ENCODE data around the gene KCNMA1. TPM values are rescaled to one million over a fixed set of nuclear protein-coding genes. Genes with fewer than 3 reads are reported as not detected.

KCNMA1 gene
- total RNA-seq, 1 experiment from 2014 or later, result 0.70 TPM

DNA sequence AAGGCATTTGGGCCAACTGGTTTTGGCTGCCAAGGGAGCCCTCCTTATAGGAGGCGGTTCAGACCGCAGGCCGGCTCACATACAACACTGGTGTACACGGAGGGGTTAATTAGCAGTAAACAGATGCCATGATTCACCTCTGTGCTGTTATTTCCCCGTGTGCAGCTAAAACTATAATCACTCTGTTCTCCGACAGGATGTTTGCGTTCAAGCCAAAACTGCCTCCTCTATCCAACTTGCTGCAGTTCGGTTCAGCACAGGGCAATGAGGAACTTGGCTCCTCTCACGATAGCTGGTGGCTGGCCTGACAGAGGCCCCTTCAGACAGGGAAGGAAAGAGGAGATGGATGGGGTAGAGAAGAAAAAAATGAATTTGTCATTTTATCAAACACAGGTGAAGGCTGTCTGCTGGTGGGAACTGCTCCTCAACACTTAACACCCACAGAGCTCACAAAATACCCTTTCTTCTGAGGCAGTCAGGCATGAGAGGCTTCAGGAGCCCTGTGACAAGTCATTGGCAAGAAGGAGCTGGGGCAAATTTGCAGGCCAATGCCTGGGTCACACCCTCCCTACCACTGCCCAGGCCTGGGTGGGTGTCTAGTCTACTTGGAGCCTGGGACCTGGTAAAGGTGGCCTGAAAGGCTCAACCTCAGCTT is 24.0 kb downstream of the KCNMA1 start:
- DNase-seq, result no peak
- Histone ChIP-seq H3K9me2 (ENCODE audit: insufficient read depth) (no peaks in the 10 kb centered on the region), H3K36me3 (ENCODE audit: low read depth) (no peaks in the 10 kb centered on the region), H4K20me1 (ENCODE audit: insufficient read depth) (no peaks in the 10 kb centered on the region), H3K4me2 (no peak overlapping the region), H3K4me1 (replicated peaks; ENCODE audit: insufficient read depth) (no peaks in the 10 kb centered on the region), H3K9me3 (ENCODE audit: insufficient read depth, low read depth) (no peaks in the 10 kb centered on the region), H3K27me3 (ENCODE audit: insufficient read depth, low read depth) (no peaks in the 10 kb centered on the region), H2AFZ (no peak overlapping the region), H3K79me2 (ENCODE audit: low read depth) (no peaks in the 10 kb centered on the region), H3K27ac (no peak overlapping the region), H3F3A (ENCODE audit: insufficient read depth, low read depth) (no peaks in the 10 kb centered on the region), H3K4me3 (no peak overlapping the region)
- ChIA-PET CTCF (no interaction called here), POLR2A (ENCODE audit: unreplicated experiment) (interaction anchor here (0.6 kb wide), 1 partner anchor 58 kb away, joined by 5 read pairs; no protein-coding TSS in a partner anchor)
- no TSS peak for BruUV-seq (replicated peaks)
- intact Hi-C loops (cut with micrococcal nuclease; ENCODE audit: unreplicated experiment), result no loop called here
- TF ChIP-seq EZH2 (IDR thresholded peaks at IDR 0.05; ENCODE audit: low read depth), result no peak
- TF ChIP-seq, protein P1, sequence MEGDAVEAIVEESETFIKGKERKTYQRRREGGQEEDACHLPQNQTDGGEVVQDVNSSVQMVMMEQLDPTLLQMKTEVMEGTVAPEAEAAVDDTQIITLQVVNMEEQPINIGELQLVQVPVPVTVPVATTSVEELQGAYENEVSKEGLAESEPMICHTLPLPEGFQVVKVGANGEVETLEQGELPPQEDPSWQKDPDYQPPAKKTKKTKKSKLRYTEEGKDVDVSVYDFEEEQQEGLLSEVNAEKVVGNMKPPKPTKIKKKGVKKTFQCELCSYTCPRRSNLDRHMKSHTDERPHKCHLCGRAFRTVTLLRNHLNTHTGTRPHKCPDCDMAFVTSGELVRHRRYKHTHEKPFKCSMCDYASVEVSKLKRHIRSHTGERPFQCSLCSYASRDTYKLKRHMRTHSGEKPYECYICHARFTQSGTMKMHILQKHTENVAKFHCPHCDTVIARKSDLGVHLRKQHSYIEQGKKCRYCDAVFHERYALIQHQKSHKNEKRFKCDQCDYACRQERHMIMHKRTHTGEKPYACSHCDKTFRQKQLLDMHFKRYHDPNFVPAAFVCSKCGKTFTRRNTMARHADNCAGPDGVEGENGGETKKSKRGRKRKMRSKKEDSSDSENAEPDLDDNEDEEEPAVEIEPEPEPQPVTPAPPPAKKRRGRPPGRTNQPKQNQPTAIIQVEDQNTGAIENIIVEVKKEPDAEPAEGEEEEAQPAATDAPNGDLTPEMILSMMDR (conservative IDR thresholded peaks at IDR 0.05), result no peak

GRCh38 chr10:77611670-77612069 is 25.9 kb downstream of the KCNMA1 start:
- Histone ChIP-seq H3K27me3 (ENCODE audit: insufficient read depth, low read depth) (no peaks in the 10 kb centered on the region), H3K9me3 (ENCODE audit: insufficient read depth, low read depth) (no peaks in the 10 kb centered on the region), H3K9me2 (ENCODE audit: insufficient read depth) (no peaks in the 10 kb centered on the region), H3K4me2 (no peak overlapping the region), H2AFZ (no peak overlapping the region), H3K36me3 (ENCODE audit: low read depth) (no peaks in the 10 kb centered on the region), H3F3A (ENCODE audit: insufficient read depth, low read depth) (no peaks in the 10 kb centered on the region), H4K20me1 (ENCODE audit: insufficient read depth) (no peaks in the 10 kb centered on the region), H3K79me2 (ENCODE audit: low read depth) (no peaks in the 10 kb centered on the region), H3K27ac (no peak overlapping the region), H3K4me1 (replicated peaks; ENCODE audit: insufficient read depth) (peaks cover 11% of the 10 kb centered on the region), H3K4me3 (no peak overlapping the region)
- no peak for DNase-seq
- intact Hi-C loops (cut with micrococcal nuclease; ENCODE audit: unreplicated experiment), result no loop called here
- no TSS peak for BruUV-seq (replicated peaks)
- no peak for TF ChIP-seq EZH2 (IDR thresholded peaks at IDR 0.05; ENCODE audit: low read depth)
- TF ChIP-seq, protein P1 (conservative IDR thresholded peaks at IDR 0.05), result no peak
- ChIA-PET CTCF (no interaction called here), POLR2A (ENCODE audit: unreplicated experiment) (interaction anchor here (0.7 kb wide), 1 partner anchor 107 kb away, joined by 6 read pairs; no protein-coding TSS in a partner anchor)

- no peak overlapping the region for H2AFZ ChIP-seq
- H4K20me1 ChIP-seq (ENCODE audit: insufficient read depth), result no peaks in the 10 kb centered on the region
- no peaks in the 10 kb centered on the region for H3K9me3 ChIP-seq (ENCODE audit: insufficient read depth, low read depth)
- TF ChIP-seq, protein P1 (conservative IDR thresholded peaks at IDR 0.05), result no peak
- TF ChIP-seq EZH2 (IDR thresholded peaks at IDR 0.05; ENCODE audit: low read depth), result no peak
- intact Hi-C loops (cut with micrococcal nuclease; ENCODE audit: unreplicated experiment), result no loop called here
- no peak overlapping the region for H3K4me3 ChIP-seq
- no peaks in the 10 kb centered on the region for H3K9me2 ChIP-seq (ENCODE audit: insufficient read depth)
- H3K79me2 ChIP-seq (ENCODE audit: low read depth), result no peaks in the 10 kb centered on the region
- no TSS peak for BruUV-seq (replicated peaks)
- no peaks in the 10 kb centered on the region for H3F3A ChIP-seq (ENCODE audit: insufficient read depth, low read depth)
- no peak overlapping the region for H3K4me2 ChIP-seq
- H3K27ac ChIP-seq, result no peak overlapping the region
- H3K36me3 ChIP-seq (ENCODE audit: low read depth), result no peaks in the 10 kb centered on the region
- H3K4me1 ChIP-seq (replicated peaks; ENCODE audit: insufficient read depth), result peaks cover 16% of the 10 kb centered on the region
- POLR2A ChIA-PET (ENCODE audit: unreplicated experiment), result interaction anchor here (0.7 kb wide), 1 partner anchor 106 kb away, joined by 6 read pairs; no protein-coding TSS in a partner anchor
- H3K27me3 ChIP-seq (ENCODE audit: insufficient read depth, low read depth), result no peaks in the 10 kb centered on the region
- DNase-seq, result no peak
- CTCF ChIA-PET, result no interaction called here
Observed at GRCh38 chr10:77611221-77611620, 26.4 kb downstream of the KCNMA1 start.

Measured in PC-9 (cell line).